GM21737 (cell line): ENCODE data around the gene MAD1L1.

ENCODE experiments used
- ATAC-seq: cut with Tn5 transposase; IDR thresholded peaks from one replicate; pipeline ENCODE4 v1.9.1; 2021; ENCODE audit warnings: mild to moderate bottlenecking, moderate library complexity; ENCODE audit not compliant: unreplicated experiment

The MAD1L1 gene

GRCh38 chr7:1781369-1781768, 451.4 kb downstream of the MAD1L1 start:
- ATAC-seq, result no peak

GRCh38 chr7:1779445-1779844, 453.3 kb downstream of the MAD1L1 start:
- no peak for ATAC-seq

GRCh38 chr7:1777122-1777521, 455.6 kb downstream of the MAD1L1 start:
- no peak for ATAC-seq

- no peak for ATAC-seq
Observed at GRCh38 chr7:1775389-1775788, 457.4 kb downstream of the MAD1L1 start.

- no peak for ATAC-seq
Observed at GRCh38 chr7:1770331-1770730, 462.4 kb downstream of the MAD1L1 start.

- no peak for ATAC-seq
Observed at GRCh38 chr7:1769286-1770200, 463.2 kb downstream of the MAD1L1 start.

- ATAC-seq, result no peak
Observed at GRCh38 chr7:1768832-1769231, 463.9 kb downstream of the MAD1L1 start.

- ATAC-seq, result no peak
Observed at GRCh38 chr7:1767524-1767923, 465.2 kb downstream of the MAD1L1 start.
